ENCODE measurements around the gene TSEN34.
"Not testable (repeated sequence)": the region's sequence is repeated elsewhere in the genome, so short reads cannot be mapped to it uniquely, and the experiment has no call there.

DNA sequence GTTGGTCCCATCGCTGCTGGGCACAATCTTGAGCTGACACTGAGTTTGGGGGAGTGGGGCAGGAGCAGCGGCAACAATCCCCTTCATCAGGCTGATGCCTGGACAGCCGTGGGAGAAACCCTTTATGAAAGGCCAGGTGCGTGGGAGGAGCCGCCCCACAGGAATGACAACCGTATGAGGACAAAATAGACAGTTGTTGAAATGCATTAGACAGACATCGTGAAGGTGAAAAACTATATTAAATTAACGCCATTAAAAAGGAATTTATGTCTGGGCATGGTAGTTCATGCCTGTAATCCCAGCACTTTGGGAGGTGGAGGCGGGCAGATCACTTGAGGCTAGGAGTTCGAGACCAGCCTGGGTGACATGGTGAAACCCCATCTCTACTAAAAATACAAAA lies 33.5 kb downstream of the TSEN34 start:
- TF ChIP-seq, protein P1, sequence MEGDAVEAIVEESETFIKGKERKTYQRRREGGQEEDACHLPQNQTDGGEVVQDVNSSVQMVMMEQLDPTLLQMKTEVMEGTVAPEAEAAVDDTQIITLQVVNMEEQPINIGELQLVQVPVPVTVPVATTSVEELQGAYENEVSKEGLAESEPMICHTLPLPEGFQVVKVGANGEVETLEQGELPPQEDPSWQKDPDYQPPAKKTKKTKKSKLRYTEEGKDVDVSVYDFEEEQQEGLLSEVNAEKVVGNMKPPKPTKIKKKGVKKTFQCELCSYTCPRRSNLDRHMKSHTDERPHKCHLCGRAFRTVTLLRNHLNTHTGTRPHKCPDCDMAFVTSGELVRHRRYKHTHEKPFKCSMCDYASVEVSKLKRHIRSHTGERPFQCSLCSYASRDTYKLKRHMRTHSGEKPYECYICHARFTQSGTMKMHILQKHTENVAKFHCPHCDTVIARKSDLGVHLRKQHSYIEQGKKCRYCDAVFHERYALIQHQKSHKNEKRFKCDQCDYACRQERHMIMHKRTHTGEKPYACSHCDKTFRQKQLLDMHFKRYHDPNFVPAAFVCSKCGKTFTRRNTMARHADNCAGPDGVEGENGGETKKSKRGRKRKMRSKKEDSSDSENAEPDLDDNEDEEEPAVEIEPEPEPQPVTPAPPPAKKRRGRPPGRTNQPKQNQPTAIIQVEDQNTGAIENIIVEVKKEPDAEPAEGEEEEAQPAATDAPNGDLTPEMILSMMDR (conservative IDR thresholded peaks at IDR 0.05; ENCODE audit: low read depth, low read length), result not testable (repeated sequence)
- TF ChIP-seq EZH2 (IDR thresholded peaks at IDR 0.05; ENCODE audit: low read length, unreplicated experiment), result not testable (repeated sequence)
